Measurements from ENCODE around the gene BAZ2A. TPM values are rescaled to one million over a fixed set of nuclear protein-coding genes. Genes with fewer than 3 reads are reported as not detected.
A peak's percentile ranks its signal among the peaks of the same experiment; 100 is the strongest.
"Not testable (repeated sequence)": the region's sequence is repeated elsewhere in the genome, so short reads cannot be mapped to it uniquely, and the experiment has no call there.

Gene BAZ2A
- total RNA-seq, 1 donor, result 57.9 TPM

DNA sequence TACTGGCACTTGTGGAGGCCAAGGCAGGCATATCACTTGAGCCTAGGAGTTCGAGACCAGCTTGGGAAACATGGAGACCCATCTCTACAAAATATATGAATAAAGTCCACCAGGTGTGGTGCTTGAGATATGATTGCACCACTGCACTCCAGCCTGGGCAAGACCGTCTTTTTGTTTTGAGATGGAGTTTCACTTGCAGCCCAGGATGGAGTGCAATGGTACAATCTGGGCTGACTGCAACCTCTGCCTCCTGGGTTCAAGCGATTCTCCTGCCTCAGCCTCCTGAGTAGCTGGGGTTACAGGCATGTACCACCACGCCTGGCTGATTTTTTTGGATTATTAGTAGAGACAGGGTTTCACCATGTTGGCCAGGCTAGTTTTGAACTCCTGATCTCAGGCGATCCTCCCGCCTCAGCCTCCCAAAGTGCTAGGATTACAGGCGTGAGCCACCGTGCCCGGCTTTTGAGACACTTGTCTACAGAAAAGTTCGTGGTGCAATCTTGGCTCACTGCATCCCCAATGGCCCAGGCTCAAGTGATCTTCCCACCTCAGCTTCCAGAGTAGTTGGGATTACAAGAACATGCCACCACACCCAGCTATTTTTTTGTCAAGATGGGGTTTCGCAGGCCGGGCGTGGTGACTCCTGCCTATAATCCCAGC, 32.0 kb upstream of the BAZ2A start:
- no peak for DNase-seq (ENCODE audit: low read depth)
- no peak overlapping the region for H3K4me3 ChIP-seq (ENCODE audit: low read depth, low read length)
- TF ChIP-seq, protein P1, sequence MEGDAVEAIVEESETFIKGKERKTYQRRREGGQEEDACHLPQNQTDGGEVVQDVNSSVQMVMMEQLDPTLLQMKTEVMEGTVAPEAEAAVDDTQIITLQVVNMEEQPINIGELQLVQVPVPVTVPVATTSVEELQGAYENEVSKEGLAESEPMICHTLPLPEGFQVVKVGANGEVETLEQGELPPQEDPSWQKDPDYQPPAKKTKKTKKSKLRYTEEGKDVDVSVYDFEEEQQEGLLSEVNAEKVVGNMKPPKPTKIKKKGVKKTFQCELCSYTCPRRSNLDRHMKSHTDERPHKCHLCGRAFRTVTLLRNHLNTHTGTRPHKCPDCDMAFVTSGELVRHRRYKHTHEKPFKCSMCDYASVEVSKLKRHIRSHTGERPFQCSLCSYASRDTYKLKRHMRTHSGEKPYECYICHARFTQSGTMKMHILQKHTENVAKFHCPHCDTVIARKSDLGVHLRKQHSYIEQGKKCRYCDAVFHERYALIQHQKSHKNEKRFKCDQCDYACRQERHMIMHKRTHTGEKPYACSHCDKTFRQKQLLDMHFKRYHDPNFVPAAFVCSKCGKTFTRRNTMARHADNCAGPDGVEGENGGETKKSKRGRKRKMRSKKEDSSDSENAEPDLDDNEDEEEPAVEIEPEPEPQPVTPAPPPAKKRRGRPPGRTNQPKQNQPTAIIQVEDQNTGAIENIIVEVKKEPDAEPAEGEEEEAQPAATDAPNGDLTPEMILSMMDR (IDR thresholded peaks at IDR 0.05; ENCODE audit: insufficient read depth, low read depth, low read length), result no peak

DNA sequence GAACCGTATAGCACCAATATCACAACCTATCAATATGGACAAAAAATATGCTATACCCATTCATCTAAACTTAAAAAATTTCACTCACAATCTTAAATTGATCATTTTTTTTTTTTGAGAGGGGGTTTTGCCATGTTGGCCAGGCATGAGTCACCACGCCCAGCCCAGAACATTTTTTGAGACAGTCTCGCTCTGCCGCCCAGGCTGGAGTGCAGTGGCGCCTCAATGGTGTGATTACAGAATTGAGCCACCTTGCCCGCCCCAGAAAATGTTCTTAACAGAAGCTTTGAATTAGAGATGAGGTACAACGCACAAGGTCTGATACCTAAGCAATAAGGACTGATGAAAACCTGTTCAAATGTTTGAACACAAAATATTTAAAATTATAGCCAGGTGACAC, 31.4 kb upstream of the BAZ2A start:
- no peak for DNase-seq (ENCODE audit: low read depth)
- H3K4me3 ChIP-seq (ENCODE audit: low read depth, low read length), result no peak overlapping the region
- TF ChIP-seq, protein P1 (IDR thresholded peaks at IDR 0.05; ENCODE audit: insufficient read depth, low read depth, low read length), result no peak

DNA sequence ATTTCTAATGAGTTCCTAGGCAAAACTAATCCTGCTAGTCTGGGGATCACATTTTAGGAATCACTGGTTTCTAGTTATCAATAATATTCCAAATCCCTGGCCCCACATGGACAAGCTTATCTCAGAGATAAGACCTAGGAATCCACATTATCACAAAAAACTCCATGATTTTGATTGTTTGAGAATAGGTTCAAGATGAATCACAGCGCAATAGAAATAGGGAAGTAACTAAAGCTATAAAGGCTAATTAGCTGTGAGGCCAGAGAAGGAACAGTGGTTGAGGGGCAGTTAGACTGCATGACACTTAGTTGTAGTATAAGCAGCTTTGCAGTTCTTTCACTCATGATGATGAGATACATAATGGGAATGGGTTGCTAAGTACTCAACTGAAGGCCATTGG, 28.8 kb upstream of the BAZ2A start:
- DNase-seq (ENCODE audit: low read depth), result no peak
- TF ChIP-seq, protein P1 (IDR thresholded peaks at IDR 0.05; ENCODE audit: insufficient read depth, low read depth, low read length), result no peak
- no peak overlapping the region for H3K4me3 ChIP-seq (ENCODE audit: low read depth, low read length)

DNA sequence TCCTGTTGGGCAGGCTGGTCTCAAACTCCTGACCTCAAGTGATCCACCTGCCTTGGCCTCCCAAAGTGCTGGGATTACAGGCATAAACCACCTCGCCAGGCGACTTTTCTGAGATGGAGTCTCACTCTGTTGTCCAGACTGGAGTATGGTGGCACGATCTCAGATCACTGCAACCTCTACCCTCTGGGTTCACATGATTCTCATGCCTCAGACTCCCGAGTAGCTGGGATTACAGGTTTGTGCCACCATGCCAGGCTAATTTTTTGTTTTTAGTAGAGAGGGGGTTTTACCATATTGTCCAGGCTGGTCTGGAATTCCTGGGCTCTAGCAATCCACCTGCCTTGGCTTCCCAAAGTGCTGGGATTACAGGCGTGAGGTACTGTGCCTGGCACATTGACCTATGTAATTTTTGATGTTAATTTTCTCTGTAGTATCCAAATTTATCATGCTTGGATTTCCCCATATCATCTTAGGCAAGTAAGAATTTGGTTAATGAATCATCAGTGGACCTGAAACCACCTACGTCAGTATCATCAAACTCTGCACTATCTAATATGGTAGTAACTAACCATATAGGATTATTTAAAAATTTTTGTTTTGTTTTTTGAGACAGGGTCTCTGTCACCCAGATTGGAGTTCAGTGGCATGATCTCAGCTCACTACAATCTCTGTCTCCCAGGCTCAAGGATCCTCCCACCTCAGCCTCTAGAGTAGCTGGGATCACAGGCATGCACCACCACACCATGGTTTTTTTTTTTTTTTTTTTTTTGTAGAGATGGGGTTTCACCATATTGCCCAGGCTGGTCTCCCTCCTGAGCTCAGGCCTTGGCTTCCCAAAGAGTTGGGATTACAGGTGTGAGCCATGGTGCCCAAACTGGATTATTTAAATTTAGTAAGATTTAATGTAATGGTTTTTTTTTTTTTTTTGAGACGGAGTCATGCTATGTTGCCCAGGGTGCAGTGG, 27.6 kb upstream of the BAZ2A start:
- no peak for DNase-seq (ENCODE audit: low read depth)
- TF ChIP-seq, protein P1 (IDR thresholded peaks at IDR 0.05; ENCODE audit: insufficient read depth, low read depth, low read length), result no peak
- no peak overlapping the region for H3K4me3 ChIP-seq (ENCODE audit: low read depth, low read length)

DNA sequence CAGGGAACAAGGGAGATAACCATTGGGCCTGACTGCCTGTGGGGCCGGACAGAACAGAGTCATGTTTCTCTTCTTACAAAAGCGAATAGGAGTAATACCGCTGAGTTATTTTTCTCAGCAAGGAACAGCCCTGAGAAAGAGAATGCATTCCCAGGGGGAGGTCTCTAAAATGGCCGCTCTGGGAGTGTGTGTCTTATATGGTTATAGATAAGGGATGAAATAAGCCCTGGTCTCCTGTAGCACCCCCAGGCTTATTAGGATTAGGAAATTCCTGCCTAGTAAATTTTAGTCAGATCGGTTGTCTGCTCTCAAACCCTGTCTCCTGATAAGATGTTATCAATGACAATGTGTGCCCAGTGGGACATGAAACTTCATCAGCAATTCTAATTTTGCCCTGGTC, 23.7 kb upstream of the BAZ2A start:
- not testable (repeated sequence) for DNase-seq (ENCODE audit: low read depth); H3K4me3 ChIP-seq (ENCODE audit: low read depth, low read length)

DNA sequence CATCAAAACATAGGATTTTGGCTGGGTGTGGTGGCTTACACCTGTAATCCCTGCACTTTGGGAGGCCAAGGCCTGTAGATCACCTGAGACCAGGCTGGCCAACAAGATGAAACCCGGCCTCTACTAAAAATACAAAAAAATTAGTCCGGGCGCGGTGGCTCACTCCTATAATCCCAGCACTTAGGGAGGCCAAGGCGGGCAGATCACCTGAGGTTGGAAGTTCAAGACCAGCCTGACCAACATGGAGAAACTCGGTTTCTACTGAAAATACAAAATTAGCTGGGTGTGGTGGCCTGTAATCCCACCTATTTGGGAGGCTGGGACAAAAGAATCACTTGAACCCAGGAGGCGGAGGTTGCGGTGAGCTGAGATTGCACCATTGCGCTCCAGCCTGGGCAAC, 17.9 kb upstream of the BAZ2A start:
- not testable (repeated sequence) for DNase-seq (ENCODE audit: low read depth); H3K4me3 ChIP-seq (ENCODE audit: low read depth, low read length)

DNA sequence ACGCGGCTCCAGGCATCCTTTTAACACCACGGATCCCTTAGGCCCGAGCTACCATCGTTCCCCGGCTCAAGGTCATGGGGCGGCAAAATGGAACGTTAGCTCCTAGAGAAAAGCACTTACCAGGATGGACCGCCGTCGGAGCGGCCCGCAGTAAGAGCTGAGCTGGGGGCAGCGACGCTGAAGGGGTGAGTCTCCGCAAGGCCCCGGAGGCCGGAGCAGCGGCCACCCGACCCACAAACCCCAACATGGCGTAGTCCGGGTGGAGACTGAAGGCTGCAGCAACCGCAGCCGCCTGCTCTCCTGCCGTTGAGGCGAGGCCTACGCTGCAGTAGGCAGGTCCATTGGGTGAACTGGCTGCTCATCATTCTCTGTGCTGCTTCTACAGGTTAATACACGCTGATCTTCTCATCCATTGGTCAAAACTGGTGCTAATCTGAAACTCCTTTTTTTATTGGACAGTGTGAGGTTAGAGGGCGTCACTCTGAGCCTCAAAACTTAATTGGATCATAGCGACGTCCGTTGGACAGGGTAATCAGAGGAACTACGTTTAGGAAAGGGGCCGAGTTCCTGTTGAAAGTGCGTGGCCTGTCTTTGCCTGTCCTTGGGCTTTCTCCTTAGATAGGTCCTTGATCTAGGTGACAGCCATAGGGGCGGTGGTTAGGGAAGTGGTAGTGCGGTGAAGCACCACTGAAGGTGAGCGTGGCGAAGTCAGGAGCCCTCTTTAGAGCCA, 15.8 kb upstream of the BAZ2A start, which contains the start of gene ATP5F1B:
Gene ATP5F1B (minus strand): TSS at position 268 of the 730 bp plus-strand sequence. CDS start 21 bp downstream, at position 247.
- TF ChIP-seq, protein P1 (IDR thresholded peaks at IDR 0.05; ENCODE audit: insufficient read depth, low read depth, low read length), result no peak
- H3K4me3 ChIP-seq (ENCODE audit: low read depth, low read length), result peak within 1 kb of the TSS; percentile 84
- peak; percentile 100 for DNase-seq (ENCODE audit: low read depth)
